ENCODE data around the gene HOXD8. TPM values are rescaled to one million over a fixed set of nuclear protein-coding genes. Genes with fewer than 3 reads are reported as not detected.

The HOXD8 gene
- total and polyA plus RNA-seq, 2 of the 8 experiments (the other 6 are each of a cell fraction or from before 2014, with no cell fraction given): not detected

GRCh38 chr2:176123411-176124109 lies 5.9 kb upstream of the HOXD8 start:
- H4K91ac ChIP-seq (replicated peaks; ENCODE audit: insufficient read length, low read length): no peak overlapping the region
- H4K8ac ChIP-seq (ENCODE audit: extremely low read depth, insufficient read depth, low read length): peak overlapping the region; percentile 63; the same call in 1 of the 2 replicates
- no peak overlapping the region for H3K4ac ChIP-seq (replicated peaks; ENCODE audit: insufficient read length, low read depth, low read length)
- no peak overlapping the region for H2AK5ac ChIP-seq (ENCODE audit: low read depth, low read length)
- no peak overlapping the region for H3K9ac ChIP-seq (replicated peaks in 1 of 4; ENCODE audit: extremely low read depth in 1 of 4, low read depth in 3 of 4, low read length in 3 of 4)
- peaks cover 92 to 100% (median 99%) of the 10 kb centered on the region in 4 experiments for H3K27me3 ChIP-seq (replicated peaks in 1 of 4; ENCODE audit: control insufficient read depth in 3 of 4, extremely low read depth in 1 of 4, insufficient read depth in 3 of 4, low read length in 3 of 4)
- ChIA-PET POLR2A (ENCODE audit: partially characterized antibody) (interaction anchor here (0.9 kb wide), 1 partner anchor 49 kb away, joined by 6 read pairs; no protein-coding TSS in a partner anchor), CTCF (ENCODE audit: partially characterized antibody) (interaction anchor here (0.7 to 6.2 kb wide), 6 partner anchors 12 to 529 kb away, joined by 3 to 72 read pairs (median 8); no protein-coding TSS in a partner anchor)
- H3K4me1 ChIP-seq (replicated peaks in 1 of 4; ENCODE audit: control insufficient read depth in 3 of 4, insufficient read depth in 4 of 4, low read length in 3 of 4): peaks cover 0 to 14% (median 9%) of the 10 kb centered on the region in 4 experiments; a peak in 6 of 7 replicates
- peaks cover 0 to 22% (median 0%) of the 10 kb centered on the region in 4 experiments; a peak in 1 of 8 replicates for H3K36me3 ChIP-seq (ENCODE audit: control insufficient read depth in 2 of 4, insufficient read depth in 4 of 4, low read length in 3 of 4)
- DNase-seq (ENCODE audit: low read depth in 1 of 2, low spot score in 2 of 2): peak in 1 of 2 experiments; percentile 45
- no peak overlapping the region for H2BK120ac ChIP-seq (replicated peaks; ENCODE audit: low read depth, low read length)
- peaks cover 2% of the 10 kb centered on the region; the same call in 1 of the 2 replicates for H3K23me2 ChIP-seq (ENCODE audit: low read depth, low read length)
- no peak overlapping the region for H3K56ac ChIP-seq (replicated peaks; ENCODE audit: insufficient read length, low read depth, low read length)
- H3K14ac ChIP-seq (ENCODE audit: insufficient read length): no peak overlapping the region
- TF ChIP-seq MAX (IDR thresholded peaks at IDR 0.05) (no peak), CREB1 (IDR thresholded peaks at IDR 0.05) (no peak), SUZ12 (IDR thresholded peaks at IDR 0.05; ENCODE audit: low read length) (peak; percentile 87), CBX8 (IDR thresholded peaks at IDR 0.05; ENCODE audit: borderline replicate concordance, low read depth, low read length) (peak; percentile 40; the same call in 1 of the 2 replicates), SAP30 (IDR thresholded peaks at IDR 0.05; ENCODE audit: insufficient read depth, insufficient replicate concordance, low read length) (no peak), MAFK (IDR thresholded peaks at IDR 0.05; ENCODE audit: low read depth, low read length) (no peak), EZH2 (IDR thresholded peaks at IDR 0.05; ENCODE audit: low read depth, low read length, severe bottlenecking) (peak; percentile 81), RNF2 (IDR thresholded peaks at IDR 0.05; ENCODE audit: borderline replicate concordance, low read depth, low read length, missing control alignments, poor library complexity, severe bottlenecking) (peak; percentile 91), FOSL1 (IDR thresholded peaks at IDR 0.05; ENCODE audit: insufficient read depth, low read depth, low read length) (no peak)
- H2BK5ac ChIP-seq (ENCODE audit: low read depth, low read length): no peak overlapping the region
- H3K18ac ChIP-seq (ENCODE audit: extremely low read depth, low read length): no peak overlapping the region; the same call in 1 of the 2 replicates
- H3K27ac ChIP-seq (ENCODE audit: low read depth, low read length): no peak overlapping the region
- peak overlapping the region in 1 of 4 experiments; percentile 49; a peak in 2 of 8 replicates for H3K4me3 ChIP-seq (ENCODE audit: extremely low read depth in 1 of 4, insufficient read depth in 2 of 4, low read depth in 3 of 4, low read length in 4 of 4)
- H3K79me2 ChIP-seq (ENCODE audit: control insufficient read depth in 1 of 2, insufficient read depth in 2 of 2, low read length in 2 of 2): no peaks in the 10 kb centered on the region
- no peak overlapping the region for H2AFZ ChIP-seq (ENCODE audit: low read length)
- H4K5ac ChIP-seq (ENCODE audit: insufficient read length, low read depth, low read length): no peak overlapping the region
- H2BK20ac ChIP-seq (ENCODE audit: low read length): no peak overlapping the region
- 8% methylated on average over 27 of the region's 40 CpGs; no CpG with 5 or more reads in 1 of the 2 experiments for WGBS, 2 experiments (ENCODE audit: extremely low coverage in 1 of 2, insufficient coverage in 1 of 2, insufficient read length in 1 of 2, insufficient replicate concordance in 2 of 2, low coverage in 1 of 2, low lambda C conversion rate in 2 of 2, missing lambda C conversion rate in 1 of 2)
- H3K4me2 ChIP-seq (ENCODE audit: insufficient read depth in 1 of 2, low read depth in 2 of 2, low read length in 2 of 2): peak overlapping the region; percentile 56 to 84
- no peaks in the 10 kb centered on the region for H3K79me1 ChIP-seq (ENCODE audit: low read depth, low read length)
- H4K20me1 ChIP-seq (replicated peaks in 1 of 2; ENCODE audit: control insufficient read depth in 1 of 2, insufficient read depth in 2 of 2, low read length in 2 of 2): peaks cover 26 to 37% of the 10 kb centered on the region in 2 experiments
- H3K9me3 ChIP-seq (ENCODE audit: insufficient read depth in 2 of 2, low read depth in 1 of 2, low read length in 1 of 2): no peaks in the 10 kb centered on the region; a peak in 1 of 4 replicates
- H2BK15ac ChIP-seq (ENCODE audit: low read length): no peak overlapping the region
- H3K23ac ChIP-seq (ENCODE audit: insufficient read length): no peak overlapping the region
- H2BK12ac ChIP-seq (ENCODE audit: low read depth, low read length): no peak overlapping the region
- no peak for FAIRE-seq
